HG02763 (cell line): Measurements from ENCODE around the gene MSMB.

ENCODE experiments used
- ATAC-seq: cut with Tn5 transposase; IDR thresholded peaks from one replicate; pipeline ENCODE4 v1.9.1; 2021; ENCODE audit warnings: mild to moderate bottlenecking, moderate library complexity; ENCODE audit not compliant: unreplicated experiment

The MSMB gene

DNA sequence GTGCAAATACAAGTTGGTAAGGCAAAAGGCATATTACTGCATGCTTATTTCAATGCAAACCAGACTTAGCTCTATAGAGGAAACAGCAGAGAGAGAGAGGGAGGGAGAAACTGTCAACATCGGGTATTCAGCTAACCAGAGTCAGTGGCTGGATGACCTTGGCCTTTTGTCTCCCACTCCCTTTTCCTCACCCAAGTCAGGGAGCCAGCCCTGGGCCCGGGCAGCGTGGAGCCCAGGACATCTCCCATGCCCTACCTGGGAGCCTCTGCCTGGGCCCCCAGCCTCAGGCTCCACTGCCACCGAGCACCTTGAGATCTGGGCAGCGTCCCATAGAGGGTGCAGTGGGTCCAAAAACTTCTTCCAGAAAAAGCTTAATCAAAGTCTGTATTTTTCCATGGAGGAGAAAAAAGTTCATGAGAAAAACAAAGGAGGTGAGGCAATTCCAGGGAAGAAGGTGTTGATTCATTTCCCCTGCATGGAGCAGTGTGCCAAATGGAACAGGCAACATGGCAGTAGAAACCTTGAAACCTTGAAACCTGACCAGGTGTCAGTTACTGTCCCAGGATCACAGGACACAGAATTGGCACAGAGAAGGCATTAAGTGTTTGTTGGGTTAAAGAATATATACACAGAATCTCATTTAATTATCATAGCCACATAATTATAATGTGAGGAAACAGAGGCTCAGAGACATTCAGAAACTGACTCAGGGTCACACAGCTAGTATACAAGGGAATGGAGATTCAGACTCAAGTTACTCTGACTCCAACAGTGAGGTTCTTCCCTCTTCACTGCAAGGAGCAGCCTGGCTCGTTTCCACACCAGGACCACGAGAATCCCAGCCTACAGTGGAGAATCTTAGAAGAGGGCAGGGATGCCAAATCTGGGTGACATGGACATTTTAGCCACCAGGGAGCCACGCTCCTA, 9.9 kb downstream of the MSMB start:
- ATAC-seq = no peak

DNA sequence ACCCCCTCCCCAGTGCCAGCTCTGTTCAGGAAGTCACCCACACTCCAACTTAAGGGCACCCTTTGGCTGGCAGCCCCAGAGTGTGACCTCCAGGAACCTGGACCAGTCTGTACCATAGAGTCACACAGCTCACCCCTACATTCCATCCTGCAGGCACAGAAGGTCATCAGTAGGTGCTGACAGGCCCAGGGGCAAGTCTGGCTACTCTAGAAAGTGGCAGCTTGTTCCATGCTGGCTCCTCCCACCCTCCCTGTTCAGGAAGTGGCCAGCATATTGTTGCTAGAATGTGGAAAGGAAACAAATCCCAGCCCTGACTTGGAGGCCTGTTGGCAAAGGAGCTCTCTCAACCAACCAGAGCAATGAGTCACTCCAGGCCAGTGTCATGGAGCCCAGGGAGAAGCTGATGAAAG, 12.5 kb downstream of the MSMB start:
- ATAC-seq = no peak

DNA sequence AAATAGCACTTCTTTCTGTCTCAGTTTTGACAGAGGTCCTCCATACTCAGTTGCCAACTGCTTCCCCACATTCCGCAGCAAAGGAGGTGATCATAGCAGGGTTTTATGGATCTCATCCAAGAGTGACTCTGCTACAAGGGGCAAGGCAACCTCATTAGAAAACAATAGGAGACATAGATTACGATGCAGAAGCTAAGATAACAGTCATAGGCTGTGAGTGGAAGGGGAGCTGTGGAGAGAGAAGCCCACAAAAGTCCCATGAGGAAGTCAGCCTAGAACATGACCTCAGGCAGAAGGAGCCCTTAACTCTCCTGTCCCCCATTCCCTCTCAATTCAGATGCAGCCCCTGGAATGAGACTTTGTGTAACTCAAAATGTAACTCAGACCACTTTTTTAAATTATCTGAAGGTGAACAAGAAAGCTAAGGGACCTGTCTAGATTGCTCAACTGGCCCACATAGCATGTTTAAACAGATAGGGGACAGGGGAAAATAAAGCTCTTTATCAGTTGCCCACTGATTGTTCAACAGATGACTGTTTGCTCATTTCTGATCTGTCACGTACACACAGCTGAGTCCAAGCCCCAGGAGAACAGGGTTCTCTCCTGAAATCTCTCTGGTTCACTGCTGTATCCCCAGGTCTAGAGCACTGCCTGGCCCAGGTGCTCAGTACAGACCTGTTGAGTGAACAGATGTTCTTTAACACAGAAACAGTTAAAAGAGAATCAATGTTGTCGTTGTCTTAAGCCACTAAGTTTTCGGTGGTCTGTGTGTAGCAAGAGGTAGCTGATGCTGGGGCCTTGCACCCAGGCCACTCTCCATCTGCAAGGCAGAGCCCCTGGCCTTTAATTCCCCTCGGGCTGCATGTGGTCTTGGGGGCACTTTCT, 14.2 kb downstream of the MSMB start:
- ATAC-seq = no peak

DNA sequence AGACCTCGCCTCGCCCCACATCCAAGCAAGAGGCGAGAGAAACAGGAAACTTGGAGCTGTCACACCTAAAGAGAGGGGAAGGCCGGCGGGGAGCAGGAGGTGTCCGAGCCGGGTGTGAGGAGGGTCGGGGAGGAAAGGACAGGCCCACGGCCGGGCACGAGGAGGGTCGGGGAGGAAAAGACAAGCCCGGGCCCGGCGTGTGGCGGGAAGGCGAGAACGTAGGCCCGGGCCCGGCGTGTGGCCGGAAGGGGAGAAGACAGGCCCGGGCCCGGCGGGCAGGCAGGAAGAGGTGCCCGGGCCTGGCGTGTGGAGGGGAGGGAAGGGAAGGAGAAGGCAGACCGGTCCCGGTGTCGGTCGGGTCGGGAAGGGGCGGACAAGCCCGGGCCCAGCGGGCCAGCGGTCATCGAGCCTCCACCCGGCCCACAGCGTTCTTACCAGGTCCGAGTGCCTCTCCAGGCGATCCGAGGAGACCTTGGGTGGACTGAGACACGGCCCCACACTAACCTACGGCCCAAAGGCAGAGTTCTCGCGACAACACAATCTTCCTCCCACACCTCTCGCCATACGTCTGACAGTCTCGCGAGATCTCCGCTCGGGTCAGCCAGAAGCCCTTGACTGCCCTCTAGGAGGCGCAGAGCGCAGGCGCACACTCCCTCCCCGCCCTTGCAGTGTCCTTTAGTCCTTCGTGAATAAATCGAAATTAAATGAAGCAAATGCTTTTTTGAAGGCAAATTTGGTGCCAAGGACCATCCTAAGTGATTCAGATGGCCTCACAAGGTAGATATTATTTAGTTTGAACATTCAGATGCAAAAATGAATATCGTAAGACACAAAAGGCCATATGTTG, 15.8 kb downstream of the MSMB start, which contains the start of gene NCOA4:
Gene NCOA4, minus strand, starts transcription at position 533 of the 847 bp plus-strand sequence. CDS start 13,943 bp downstream, outside the sequence.
- ATAC-seq = peak; percentile 95

DNA sequence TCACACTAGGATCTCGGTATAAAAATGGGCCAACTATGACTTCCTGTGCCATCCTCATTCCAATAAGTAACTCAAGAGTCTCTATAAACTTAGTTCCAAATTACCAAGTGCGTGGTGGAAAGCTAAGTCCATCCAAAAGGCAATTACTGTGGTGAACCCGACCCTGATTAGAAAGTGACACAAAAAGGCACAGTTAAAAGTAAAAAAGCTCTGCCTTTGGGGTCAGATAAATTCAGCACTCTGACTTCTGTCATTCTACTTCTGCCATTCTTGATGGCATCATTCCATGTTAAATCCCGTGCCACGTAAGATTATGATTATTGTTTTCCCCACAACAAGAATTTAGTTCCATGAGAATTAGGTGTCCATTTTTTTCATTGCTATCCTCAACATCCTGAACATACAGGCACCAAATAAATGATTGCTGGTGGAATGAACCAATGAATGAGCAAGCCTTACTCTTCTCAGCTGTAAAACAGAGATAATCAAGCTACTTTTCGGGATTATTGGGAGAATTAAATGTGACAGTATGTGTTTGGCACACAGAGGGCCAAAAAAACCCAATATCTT, 16.5 kb downstream of the MSMB start:
- no peak for ATAC-seq

DNA sequence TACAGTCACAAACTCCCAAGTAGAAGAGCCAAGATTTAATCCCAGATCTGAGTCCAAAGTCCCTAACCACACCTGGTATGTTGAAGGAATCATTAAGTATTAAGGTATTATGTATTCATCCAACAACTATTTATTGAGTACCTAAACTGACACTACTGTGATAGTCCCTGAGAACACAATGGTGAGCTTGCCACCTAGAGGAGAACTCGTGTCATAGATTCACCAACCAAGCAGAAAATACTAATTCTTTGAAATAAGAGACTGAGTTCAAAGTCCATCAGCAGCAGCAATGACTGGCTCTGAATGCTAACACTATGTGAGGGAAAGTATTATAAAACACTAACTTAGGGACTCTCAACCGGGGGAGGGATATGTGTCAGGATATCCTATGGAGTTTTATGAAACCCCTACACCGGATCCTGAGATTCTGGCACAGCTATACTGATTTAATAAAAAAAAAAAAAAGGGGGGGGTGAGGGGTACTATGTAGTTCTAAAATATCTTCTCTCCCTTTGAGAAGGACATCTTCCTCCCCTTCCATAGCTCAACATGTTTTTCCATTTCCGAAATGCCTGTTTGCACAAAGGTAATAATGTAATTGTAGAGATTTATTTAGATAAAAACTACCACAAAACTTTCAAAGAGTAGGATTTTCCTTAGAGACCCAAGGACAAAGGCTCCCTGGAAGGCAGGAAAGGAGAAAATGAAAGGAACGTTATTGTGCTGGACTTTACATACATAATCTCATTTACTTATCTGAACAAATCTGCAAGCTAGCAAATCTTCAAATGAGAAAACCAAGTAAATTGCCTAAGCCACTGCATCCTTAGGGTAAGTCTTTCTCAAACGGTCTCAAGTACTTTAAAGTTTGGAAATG, 17.2 kb downstream of the MSMB start:
- peak; percentile 31 for ATAC-seq

DNA sequence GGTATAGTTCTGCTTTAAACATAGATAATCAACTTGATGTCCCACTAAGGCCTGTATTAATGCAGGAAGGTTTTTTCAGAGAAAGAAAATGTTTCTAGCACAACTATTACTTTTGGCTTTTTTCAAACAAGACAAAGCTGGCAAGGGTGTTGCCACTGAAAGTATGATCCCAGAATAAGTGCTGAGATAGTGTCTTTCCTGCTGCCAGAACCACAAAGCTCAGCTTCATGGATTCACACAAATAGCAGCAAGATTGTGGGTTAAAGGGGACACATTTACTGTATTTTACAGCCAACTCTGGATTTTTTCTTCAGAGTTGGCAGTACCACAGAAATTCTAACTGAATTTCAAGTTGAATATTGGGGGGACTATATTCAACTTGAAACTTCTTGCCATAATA, 20.0 kb downstream of the MSMB start:
- no peak for ATAC-seq

DNA sequence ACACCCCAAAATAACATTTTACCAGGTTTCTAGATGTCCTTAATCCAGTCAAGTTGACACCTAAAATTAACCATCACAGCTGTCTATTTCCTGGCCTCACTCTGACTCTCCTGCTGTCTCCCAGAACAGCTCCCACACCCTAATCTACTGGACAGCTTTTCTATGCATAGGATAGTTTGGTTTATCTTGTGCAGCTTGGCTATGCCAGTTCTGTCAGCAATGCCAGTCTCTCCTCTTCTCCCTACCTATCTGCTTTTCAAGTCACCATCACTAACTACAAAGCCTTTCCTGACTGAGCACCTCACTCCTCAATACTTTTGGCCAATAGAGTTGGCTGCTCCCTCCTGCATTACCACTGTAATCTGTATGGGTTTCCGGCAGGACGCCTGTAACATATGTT, 20.7 kb downstream of the MSMB start:
- ATAC-seq = no peak

DNA sequence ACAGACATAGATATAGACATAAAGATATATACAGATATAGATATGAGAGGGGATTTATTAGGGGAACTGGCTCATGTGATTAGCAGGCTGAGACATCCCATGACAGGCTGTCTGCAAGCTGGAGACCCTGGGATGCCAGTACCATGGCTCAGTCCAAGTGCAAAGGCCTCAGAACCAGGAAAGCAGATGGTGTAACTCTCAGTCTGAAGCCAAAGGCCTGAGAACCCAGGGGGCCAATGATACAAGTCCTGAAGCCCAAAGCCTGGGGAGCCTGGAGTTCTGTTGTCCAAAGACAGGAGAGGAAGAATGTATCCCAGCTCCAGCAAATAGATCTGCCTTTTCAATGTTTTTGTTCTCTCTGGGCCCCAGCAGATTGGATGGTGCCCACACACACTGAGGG, 21.1 kb downstream of the MSMB start:
- ATAC-seq = no peak

DNA sequence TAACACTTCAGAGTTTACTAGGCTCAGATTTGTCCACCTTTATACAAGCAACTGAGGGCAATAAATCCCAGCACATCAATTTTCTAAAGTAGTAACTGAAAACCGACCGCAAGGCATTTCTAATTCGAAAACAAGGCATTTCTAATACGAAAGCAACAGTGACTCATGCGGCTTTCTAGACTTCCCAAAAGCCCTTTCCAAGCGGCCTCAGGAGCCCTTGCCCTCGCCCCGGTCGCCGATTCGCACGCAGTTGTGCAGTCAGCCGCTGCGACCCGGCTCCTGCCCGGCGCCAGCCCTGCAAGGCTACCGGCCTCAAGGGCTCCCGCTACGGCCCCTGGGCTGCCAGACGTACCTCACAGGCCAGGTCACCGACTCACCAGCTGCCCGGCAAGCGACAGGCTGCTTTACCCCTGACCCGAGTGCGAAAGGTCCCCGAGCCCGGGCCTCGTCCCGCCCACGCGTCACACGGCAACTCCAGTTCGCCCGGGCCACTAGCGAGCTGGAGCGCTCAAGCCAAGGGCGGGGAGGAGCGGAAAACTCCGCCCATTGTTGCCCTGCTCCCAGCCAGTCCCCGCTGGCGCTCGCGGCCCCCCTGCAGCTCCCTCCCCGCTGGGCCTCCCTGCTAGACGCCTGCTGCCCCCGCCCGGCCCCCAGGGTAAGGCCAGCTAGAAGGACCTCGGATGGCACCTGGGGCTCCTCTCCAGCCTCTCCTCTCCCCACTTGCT, 22.9 kb downstream of the MSMB start:
- peak; percentile 94 for ATAC-seq

DNA sequence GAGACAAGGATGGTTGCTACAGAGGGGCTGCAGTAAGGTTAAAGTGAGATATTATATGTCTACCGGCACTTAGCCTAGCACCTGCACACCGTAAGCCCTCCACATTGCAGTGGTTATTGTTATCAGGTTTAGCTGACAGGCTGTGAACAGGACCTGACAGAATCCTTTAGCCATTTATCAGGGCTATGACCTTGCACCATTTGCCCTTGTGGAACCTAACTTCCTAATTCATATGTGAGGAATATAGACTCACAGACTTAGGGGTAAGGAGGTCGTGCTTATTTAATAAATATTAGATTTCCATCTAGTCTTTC, 25.8 kb downstream of the MSMB start:
- no peak for ATAC-seq

DNA sequence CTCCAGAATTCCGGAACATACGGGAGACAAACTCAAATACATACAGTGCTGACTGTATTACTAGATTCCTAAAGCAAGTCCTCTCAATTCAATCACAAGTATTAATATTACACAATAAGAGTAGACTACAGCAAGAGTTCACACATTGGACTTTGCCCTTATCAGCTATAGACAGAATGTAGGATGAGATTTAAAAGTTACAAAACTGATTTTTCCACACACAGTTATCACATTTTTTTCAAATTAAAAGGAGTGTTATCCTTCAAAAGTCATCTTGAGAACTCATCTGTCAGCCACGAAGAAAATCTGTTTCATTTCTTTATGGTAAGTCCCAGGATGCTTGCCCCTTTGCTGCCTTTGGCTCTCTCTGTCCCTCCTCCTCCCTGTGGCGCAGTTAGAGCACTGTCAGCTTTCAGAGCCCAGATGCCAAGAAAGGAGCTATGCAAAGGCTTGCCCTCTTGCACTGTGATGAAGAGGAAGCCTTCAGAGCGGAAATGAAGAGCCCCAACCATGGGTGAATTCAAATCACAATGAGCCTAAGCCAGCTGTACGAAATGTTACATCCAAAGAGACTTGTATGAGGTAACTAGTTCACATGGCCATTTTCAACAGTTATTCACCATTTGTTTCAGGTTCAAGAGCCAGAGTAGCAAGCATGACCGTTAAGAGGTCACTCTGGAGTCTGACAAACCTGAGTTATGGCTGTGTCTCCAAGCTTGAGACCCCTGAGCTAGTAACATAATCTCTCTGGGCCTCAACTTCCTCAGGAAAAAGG, 26.3 kb downstream of the MSMB start:
- no peak for ATAC-seq

DNA sequence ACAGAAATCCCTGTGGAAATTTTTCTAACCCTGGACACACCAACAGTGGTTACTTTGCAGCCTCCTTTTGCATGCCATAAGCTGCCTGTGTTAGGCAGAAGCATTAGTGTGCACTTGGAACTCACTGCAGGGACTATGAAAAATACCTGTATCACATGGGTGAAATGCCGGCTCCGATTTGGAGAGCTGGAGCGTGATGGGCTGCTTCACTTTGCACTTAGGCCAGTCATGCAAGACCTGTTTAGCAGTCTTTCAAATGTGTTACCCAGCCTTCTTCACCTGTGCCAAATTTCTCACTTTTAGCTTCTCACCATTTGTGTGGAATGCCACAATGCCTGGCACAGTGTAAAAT, 26.9 kb downstream of the MSMB start:
- ATAC-seq = no peak

DNA sequence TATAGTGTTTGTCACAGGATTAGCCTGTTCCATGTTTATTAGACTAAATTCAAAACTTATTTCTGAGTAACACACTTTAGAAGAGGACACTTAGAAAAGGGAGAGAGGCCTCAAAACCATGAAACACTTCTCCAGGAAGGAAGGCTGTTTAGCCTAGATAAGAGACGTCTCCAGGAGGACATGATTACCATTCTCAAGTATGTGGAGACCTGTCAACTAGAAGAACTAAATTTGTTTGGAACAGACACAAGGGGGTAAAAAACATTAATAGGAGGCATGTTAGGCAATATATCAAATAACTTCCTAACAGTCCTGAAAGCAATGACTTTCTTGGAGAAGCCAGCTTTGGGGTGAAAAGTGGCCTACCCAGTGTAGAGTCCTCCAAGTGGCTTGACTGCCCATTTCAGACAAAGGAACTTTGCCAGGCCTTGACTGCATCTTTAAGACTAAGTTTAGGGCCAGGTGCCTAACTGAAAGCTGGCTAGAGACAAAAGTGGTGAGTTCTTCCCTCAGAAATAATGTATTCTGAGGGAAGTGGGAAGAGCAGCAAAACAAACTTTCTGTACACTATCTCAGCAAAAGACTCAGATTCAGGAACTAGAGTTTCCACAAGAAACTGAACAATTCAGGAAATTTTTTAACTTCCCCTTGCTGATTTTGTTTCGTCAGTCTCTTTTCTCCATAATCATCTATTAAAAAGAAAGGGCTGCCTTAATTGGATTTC, 27.5 kb downstream of the MSMB start:
- ATAC-seq = no peak

DNA sequence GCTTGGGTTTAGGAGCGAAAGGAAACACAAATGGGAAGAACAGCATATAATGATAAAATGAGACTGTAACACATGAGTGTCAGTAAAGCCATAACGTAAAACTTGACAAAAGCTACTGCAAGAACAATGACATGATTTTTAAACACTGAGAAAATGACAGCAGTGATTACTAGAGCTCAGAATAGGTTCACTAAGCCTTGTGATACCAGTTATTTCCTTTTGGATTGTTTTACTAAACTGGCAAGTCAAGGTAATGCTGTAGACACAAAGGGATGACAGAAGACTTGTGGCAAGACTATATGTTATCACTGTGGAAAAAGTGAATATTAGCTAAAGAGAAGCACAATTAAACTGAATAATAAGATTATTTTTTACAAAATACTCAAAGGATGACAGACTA, 28.3 kb downstream of the MSMB start:
- ATAC-seq = no peak

DNA sequence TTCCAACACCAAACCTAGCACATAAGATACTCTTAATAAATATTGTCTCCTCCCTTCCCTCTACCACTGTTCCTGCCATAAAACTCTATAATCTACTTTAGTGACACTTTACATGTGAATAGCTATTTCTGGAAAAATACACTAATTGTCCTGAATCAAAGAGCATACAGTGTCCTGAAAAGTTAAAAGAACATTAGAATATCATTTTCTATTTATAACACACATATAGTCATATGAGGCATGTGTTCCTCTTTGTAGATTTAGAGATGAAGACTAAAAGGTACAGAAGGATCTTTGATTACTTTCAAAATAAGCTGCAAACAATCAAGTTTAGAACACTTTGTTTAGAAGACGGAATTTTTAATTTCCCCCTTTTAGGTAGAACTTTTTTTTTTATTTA, 29.3 kb downstream of the MSMB start:
- no peak for ATAC-seq

DNA sequence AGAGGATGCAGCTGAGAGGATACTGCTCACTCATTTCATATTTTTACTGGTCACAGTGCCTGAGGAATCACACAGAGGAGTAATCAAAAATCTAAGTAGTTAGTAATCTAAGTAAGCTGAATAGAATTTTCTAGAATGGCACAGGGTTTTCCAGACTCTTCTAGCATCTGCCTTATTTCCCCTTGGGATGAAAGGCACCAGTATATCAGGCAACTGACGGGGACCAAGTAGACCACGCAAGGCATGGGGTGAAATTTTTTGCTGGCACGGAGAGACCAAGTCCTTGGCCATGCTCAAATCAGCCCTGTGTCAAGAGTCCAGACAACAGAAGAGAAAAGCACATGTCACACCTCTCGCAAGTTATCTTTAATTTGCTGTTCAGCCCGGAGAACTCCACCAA, 29.9 kb downstream of the MSMB start:
- ATAC-seq = no peak
